Measurements from ENCODE around the gene DNAJC13. TPM values are rescaled to one million over a fixed set of nuclear protein-coding genes. Genes with fewer than 3 reads are reported as not detected.
A peak's percentile ranks its signal among the peaks of the same experiment; 100 is the strongest.

The DNAJC13 gene
- total and polyA plus RNA-seq, 8 donors: 3.8 to 23.2 (median 11.6) TPM

DNA sequence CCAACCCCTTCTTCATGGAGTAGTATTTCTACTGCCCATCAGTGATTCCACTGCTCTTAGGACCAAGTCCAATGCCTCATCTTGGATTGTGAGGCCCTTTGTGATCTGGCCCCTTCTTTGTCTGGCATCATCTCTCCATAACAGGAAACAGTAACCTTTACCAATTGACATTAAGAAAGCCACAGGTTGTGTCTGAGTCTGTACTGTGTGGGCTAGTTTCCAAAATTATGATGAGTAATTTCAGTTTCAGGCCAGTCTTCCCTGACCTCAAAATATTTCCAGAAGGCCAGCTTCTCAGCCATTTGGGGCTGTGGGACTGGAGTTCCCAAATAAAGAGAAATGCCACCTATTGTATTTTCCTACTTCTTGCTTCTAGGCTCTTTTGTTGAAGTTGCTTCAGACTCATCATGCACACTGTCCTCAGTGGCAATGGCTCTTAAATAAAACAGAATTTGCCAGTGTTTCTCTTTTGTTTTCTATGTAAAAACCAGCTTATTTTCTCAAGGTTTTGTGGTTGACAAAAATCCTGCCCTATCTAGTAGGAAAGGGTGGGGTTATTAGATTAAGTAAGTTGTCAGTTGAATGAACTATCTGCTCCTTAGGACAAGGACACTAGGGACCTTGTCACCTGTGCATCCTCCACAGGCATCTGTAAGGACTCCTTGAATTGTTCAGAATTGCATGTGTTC lies 132.7 kb downstream of the DNAJC13 start:
- Histone ChIP-seq H3K4me3 (no peak overlapping the region), H3K9me3 (no peaks in the 10 kb centered on the region), H3K4me1 (peaks cover 37 to 54% (median 52%) of the 10 kb centered on the region in 3 donors), H3K27me3 (no peaks in the 10 kb centered on the region), H3K36me3 (no peaks in the 10 kb centered on the region), H3K27ac (peak overlapping the region; percentile 22 to 65 (median 45))
- DNase-seq (no peak), ATAC-seq (peak in 2 of 4 donors; percentile 31 to 53), FAIRE-seq (no peak)
- TF ChIP-seq, protein P1, sequence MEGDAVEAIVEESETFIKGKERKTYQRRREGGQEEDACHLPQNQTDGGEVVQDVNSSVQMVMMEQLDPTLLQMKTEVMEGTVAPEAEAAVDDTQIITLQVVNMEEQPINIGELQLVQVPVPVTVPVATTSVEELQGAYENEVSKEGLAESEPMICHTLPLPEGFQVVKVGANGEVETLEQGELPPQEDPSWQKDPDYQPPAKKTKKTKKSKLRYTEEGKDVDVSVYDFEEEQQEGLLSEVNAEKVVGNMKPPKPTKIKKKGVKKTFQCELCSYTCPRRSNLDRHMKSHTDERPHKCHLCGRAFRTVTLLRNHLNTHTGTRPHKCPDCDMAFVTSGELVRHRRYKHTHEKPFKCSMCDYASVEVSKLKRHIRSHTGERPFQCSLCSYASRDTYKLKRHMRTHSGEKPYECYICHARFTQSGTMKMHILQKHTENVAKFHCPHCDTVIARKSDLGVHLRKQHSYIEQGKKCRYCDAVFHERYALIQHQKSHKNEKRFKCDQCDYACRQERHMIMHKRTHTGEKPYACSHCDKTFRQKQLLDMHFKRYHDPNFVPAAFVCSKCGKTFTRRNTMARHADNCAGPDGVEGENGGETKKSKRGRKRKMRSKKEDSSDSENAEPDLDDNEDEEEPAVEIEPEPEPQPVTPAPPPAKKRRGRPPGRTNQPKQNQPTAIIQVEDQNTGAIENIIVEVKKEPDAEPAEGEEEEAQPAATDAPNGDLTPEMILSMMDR (IDR thresholded peaks at IDR 0.05): no peak
- intact Hi-C loops (cut with DNase I): no loop called here

DNA sequence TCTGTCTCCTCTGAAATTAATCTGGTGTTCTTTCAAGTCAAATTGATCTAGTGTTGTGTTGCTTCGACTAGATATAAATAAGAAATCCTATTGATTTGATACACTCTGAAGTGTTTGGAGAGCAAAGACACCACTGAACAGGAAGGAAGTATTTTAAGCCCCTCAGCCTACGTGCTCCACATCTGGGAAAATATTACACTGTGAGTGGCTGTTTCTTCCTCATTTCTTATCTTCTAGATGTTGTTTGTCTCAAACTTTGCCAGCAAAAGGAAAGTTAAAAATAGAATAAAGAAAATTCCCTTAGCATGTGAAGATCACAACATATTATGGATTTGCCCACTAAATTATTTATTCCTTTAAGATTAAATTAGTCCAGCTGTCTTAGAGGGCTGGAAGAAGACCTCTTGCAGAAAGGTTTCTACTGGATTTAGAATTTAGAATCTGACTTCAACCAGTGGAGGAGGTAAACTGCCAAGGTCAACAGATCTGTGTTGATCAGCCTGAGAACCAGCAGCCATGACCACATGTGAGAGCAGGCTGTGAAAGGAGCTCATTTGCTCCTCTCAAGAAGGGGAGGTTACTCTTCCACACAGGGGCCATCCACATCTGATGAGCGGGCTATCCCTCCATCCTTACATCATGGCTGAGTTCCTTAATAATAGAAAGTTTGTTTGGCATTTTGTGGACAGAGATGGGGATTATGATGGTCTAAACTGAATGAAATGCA lies 133.4 kb downstream of the DNAJC13 start:
- H3K4me1 ChIP-seq: peaks cover 43 to 57% (median 55%) of the 10 kb centered on the region in 3 donors
- TF ChIP-seq, protein P1 (IDR thresholded peaks at IDR 0.05): no peak
- H3K27me3 ChIP-seq: no peaks in the 10 kb centered on the region
- no peak overlapping the region for H3K4me3 ChIP-seq
- ATAC-seq (peak; percentile 56 to 69 (median 63)), FAIRE-seq (no peak), DNase-seq (peak in 2 of 6 donors; percentile 33 to 52)
- intact Hi-C loops (cut with DNase I): no loop called here
- H3K27ac ChIP-seq: peak overlapping the region; percentile 36 to 65 (median 52)
- WGBS, 2 donors: 15 to 27% methylated on average over 3 of the region's 3 CpGs
- H3K36me3 ChIP-seq: no peaks in the 10 kb centered on the region
- H3K9me3 ChIP-seq: no peaks in the 10 kb centered on the region

DNA sequence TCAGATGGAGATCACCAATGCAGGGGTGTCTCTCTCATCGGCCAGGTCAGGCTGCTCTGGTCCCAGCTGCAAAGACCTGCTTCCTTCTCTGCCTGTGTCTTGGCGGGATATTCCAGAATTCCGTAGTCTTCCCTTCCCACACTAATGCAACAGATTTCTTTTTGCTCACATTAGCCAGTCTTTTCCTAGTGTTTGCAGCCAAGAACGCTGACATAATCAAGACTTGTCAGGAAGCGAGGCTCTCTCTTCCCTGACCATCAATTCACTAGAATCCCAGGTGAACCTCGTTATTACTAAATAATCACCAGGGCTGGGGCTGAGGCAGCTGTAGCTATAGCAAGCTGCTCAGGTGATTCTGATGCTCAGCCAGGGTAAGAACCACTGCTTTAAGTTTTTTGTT lies 136.5 kb downstream of the DNAJC13 start:
- Histone ChIP-seq H3K4me3 (no peak overlapping the region), H3K27me3 (no peaks in the 10 kb centered on the region), H3K4me1 (peaks cover 36 to 55% (median 52%) of the 10 kb centered on the region in 3 donors), H3K27ac (peak overlapping the region in 3 of 4 donors; percentile 8 to 74 (median 40)), H3K36me3 (no peaks in the 10 kb centered on the region), H3K9me3 (no peaks in the 10 kb centered on the region)
- 31 to 35% methylated on average over 6 of the region's 6 CpGs for whole genome bisulfite sequencing, 2 donors
- ATAC-seq (peak in 2 of 4 donors; percentile 1 to 6), DNase-seq (no peak), FAIRE-seq (no peak)
- intact Hi-C loops (cut with DNase I): no loop called here
- TF ChIP-seq, protein P1 (IDR thresholded peaks at IDR 0.05): no peak

DNA sequence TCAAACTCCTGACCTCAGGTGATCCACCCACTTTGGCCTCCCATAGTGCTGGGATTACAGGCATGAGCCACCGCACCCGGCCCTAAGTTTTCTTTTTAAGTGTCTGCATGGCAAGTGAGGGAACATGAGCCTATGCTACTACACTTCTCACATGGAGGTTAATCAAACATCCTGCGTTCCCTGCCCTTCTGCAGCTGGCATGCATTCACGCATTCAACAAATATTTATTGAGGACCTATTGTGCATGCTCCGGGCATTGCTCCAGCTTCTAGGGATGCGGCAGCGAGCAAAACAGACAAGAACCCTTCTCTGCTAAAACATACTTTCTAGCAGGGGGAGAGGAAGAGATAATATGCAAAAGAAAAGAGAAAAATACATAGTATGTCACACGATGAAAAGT lies 137.1 kb downstream of the DNAJC13 start:
- DNase-seq: peak in 3 of 6 donors; percentile 29 to 39 (median 38)
- peak; percentile 14 to 37 (median 30) for ATAC-seq
- no peaks in the 10 kb centered on the region for H3K27me3 ChIP-seq
- H3K27ac ChIP-seq: peak overlapping the region in 2 of 4 donors; percentile 64 to 74
- 11 to 14% methylated on average over 8 of the region's 8 CpGs for WGBS, 2 donors
- no peak for FAIRE-seq
- no peaks in the 10 kb centered on the region for H3K36me3 ChIP-seq
- intact Hi-C loops (cut with DNase I): no loop called here
- no peaks in the 10 kb centered on the region for H3K9me3 ChIP-seq
- no peak overlapping the region for H3K4me3 ChIP-seq
- peaks cover 36 to 52% (median 52%) of the 10 kb centered on the region in 3 donors for H3K4me1 ChIP-seq
- TF ChIP-seq, protein P1 (IDR thresholded peaks at IDR 0.05): no peak

Data from pancreas (tissue), 10 donors.